ENCODE measurements around the gene SPATA12. TPM values are rescaled to one million over a fixed set of nuclear protein-coding genes. Genes with fewer than 3 reads are reported as not detected.

The SPATA12 gene
- total RNA-seq, 2 experiments from 2014 or later, result not detected

GRCh38 chr3:57048728-57049127 lies 11.7 kb upstream of the SPATA12 start:
- ChIA-PET CTCF (no interaction called here), POLR2A (interaction anchor here (0.9 kb wide), 1 partner anchor 26 kb away, joined by 3 read pairs; no protein-coding TSS in a partner anchor)
- Mint-ChIP-seq H3K27ac (no peak overlapping the region), H3K9me3 (no peaks in the 10 kb centered on the region), H3K4me3 (no peak overlapping the region), H3K27me3 (no peaks in the 10 kb centered on the region), H3K36me3 (ENCODE audit: low read depth) (no peaks in the 10 kb centered on the region), H3K4me1 (ENCODE audit: low read depth) (no peaks in the 10 kb centered on the region)
- no peak for DNase-seq
- TF ChIP-seq, protein P1, sequence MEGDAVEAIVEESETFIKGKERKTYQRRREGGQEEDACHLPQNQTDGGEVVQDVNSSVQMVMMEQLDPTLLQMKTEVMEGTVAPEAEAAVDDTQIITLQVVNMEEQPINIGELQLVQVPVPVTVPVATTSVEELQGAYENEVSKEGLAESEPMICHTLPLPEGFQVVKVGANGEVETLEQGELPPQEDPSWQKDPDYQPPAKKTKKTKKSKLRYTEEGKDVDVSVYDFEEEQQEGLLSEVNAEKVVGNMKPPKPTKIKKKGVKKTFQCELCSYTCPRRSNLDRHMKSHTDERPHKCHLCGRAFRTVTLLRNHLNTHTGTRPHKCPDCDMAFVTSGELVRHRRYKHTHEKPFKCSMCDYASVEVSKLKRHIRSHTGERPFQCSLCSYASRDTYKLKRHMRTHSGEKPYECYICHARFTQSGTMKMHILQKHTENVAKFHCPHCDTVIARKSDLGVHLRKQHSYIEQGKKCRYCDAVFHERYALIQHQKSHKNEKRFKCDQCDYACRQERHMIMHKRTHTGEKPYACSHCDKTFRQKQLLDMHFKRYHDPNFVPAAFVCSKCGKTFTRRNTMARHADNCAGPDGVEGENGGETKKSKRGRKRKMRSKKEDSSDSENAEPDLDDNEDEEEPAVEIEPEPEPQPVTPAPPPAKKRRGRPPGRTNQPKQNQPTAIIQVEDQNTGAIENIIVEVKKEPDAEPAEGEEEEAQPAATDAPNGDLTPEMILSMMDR (IDR thresholded peaks at IDR 0.05), result no peak
- no peak for ATAC-seq
- intact Hi-C loops (cut with micrococcal nuclease), result no loop called here

GRCh38 chr3:57052662-57053061 lies 7.8 kb upstream of the SPATA12 start:
- no peak for ATAC-seq
- POLR2A ChIA-PET, result no interaction called here
- no peak overlapping the region for H3K27ac Mint-ChIP-seq
- no peaks in the 10 kb centered on the region for H3K9me3 Mint-ChIP-seq
- TF ChIP-seq, protein P1 (IDR thresholded peaks at IDR 0.05), result no peak
- H3K27me3 Mint-ChIP-seq, result peaks cover 5% of the 10 kb centered on the region
- CTCF ChIA-PET, result no interaction called here
- no peaks in the 10 kb centered on the region for H3K36me3 Mint-ChIP-seq (ENCODE audit: low read depth)
- H3K4me1 Mint-ChIP-seq (ENCODE audit: low read depth), result no peaks in the 10 kb centered on the region
- intact Hi-C loops (cut with micrococcal nuclease), result no loop called here
- no peak overlapping the region for H3K4me3 Mint-ChIP-seq
- DNase-seq, result no peak

GRCh38 chr3:57053122-57053521 lies 7.3 kb upstream of the SPATA12 start:
- ChIA-PET CTCF (no interaction called here), POLR2A (no interaction called here)
- TF ChIP-seq, protein P1 (IDR thresholded peaks at IDR 0.05), result no peak
- Mint-ChIP-seq H3K4me1 (ENCODE audit: low read depth) (no peaks in the 10 kb centered on the region), H3K27me3 (peaks cover 5% of the 10 kb centered on the region), H3K27ac (no peak overlapping the region), H3K9me3 (no peaks in the 10 kb centered on the region), H3K4me3 (no peak overlapping the region), H3K36me3 (ENCODE audit: low read depth) (no peaks in the 10 kb centered on the region)
- intact Hi-C loops (cut with micrococcal nuclease), result no loop called here
- DNase-seq, result no peak
- ATAC-seq, result no peak

GRCh38 chr3:57057351-57057750 lies 3.1 kb upstream of the SPATA12 start:
- CTCF ChIA-PET, result no interaction called here
- ATAC-seq (no peak), DNase-seq (no peak)
- Mint-ChIP-seq H3K36me3 (ENCODE audit: low read depth) (no peaks in the 10 kb centered on the region), H3K4me3 (no peak overlapping the region), H3K27ac (no peak overlapping the region), H3K27me3 (peaks cover 5% of the 10 kb centered on the region), H3K9me3 (no peaks in the 10 kb centered on the region), H3K4me1 (ENCODE audit: low read depth) (peaks cover 3% of the 10 kb centered on the region)
- POLR2A ChIA-PET, result no interaction called here
- TF ChIP-seq, protein P1 (IDR thresholded peaks at IDR 0.05), result no peak
- intact Hi-C loops (cut with micrococcal nuclease), result no loop called here

GRCh38 chr3:57059411-57059810 lies 1.1 kb upstream of the SPATA12 start:
- CTCF ChIA-PET, result no interaction called here

More at GRCh38 chr3:57059411-57059810, 1.1 kb upstream of the SPATA12 start:
- TF ChIP-seq, protein P1 (IDR thresholded peaks at IDR 0.05), result no peak
- intact Hi-C loops (cut with micrococcal nuclease), result no loop called here
- POLR2A ChIA-PET, result interaction anchor here (1.1 kb wide), 1 partner anchor 64 kb away, joined by 3 read pairs; no protein-coding TSS in a partner anchor
- Mint-ChIP-seq H3K36me3 (ENCODE audit: low read depth) (no peaks in the 10 kb centered on the region), H3K27ac (no peak overlapping the region), H3K27me3 (peaks cover 8% of the 10 kb centered on the region), H3K4me3 (no peak overlapping the region), H3K9me3 (no peaks in the 10 kb centered on the region), H3K4me1 (ENCODE audit: low read depth) (peaks cover 3% of the 10 kb centered on the region)
- DNase-seq, result no peak
- no peak for ATAC-seq

All from activated CD8-positive, alpha-beta T cell treated with anti-CD3 and anti-CD28 coated beads for 36 hours (primary cell).